Activated CD4-positive, alpha-beta memory T cell treated with anti-CD3 and anti-CD28 coated beads for 36 hours (primary cell): ENCODE results near the gene PDE6D. TPM values are rescaled to one million over a fixed set of nuclear protein-coding genes. Genes with fewer than 3 reads are reported as not detected.

Experiments used
- CTCF ChIA-PET: fragments of 350-600 bp; sonication (Branson Sonifier 250); formaldehyde crosslinking; loops from one replicate; lab custom pipeline; 2021; ENCODE audit warnings: antibody characterized with exemption, inconsistent platforms; lab: Charles Lee
- POLR2A ChIA-PET: fragments of 350-600 bp; sonication (Branson Sonifier 250); formaldehyde crosslinking; loops from one replicate; lab custom pipeline; 2021; ENCODE audit warnings: antibody characterized with exemption; lab: Charles Lee
- DNase-seq: peaks from one replicate; pipeline ENCODE4 v3.0.0-alpha.2; 2020
- H3K27ac Mint-ChIP-seq: one replicate; pipeline ENCODE4 v1.8.0; 2021; ENCODE audit warnings: mixed read lengths
- H3K27me3 Mint-ChIP-seq: one replicate; pipeline ENCODE4 v1.8.0; 2021; ENCODE audit warnings: mixed read lengths
- H3K36me3 Mint-ChIP-seq: one replicate; pipeline ENCODE4 v1.8.0; 2021; ENCODE audit warnings: mixed read lengths
- H3K4me1 Mint-ChIP-seq: one replicate; pipeline ENCODE4 v1.8.0; 2021; ENCODE audit warnings: low read depth, mixed read lengths
- H3K4me3 Mint-ChIP-seq: one replicate; pipeline ENCODE4 v1.8.0; 2021; ENCODE audit warnings: mild to moderate bottlenecking, mixed read lengths
- H3K9me3 Mint-ChIP-seq: one replicate; pipeline ENCODE4 v1.8.0; 2021; ENCODE audit warnings: mixed read lengths
- intact Hi-C: fragments of 100-400 bp; cut with micrococcal nuclease; formaldehyde crosslinking; loops from one replicate; pipeline ENCODE4 v1.15.1; 2023
- total RNA-seq, 2 experiments: library from RNA; stranded (reverse); gene quantifications; one replicate each; pipeline ENCODE4 v1.2.3, GENCODE V29; 2021

The PDE6D gene
- total RNA-seq, 2 experiments from 2014 or later, result 29.5 to 31.1 TPM

DNA sequence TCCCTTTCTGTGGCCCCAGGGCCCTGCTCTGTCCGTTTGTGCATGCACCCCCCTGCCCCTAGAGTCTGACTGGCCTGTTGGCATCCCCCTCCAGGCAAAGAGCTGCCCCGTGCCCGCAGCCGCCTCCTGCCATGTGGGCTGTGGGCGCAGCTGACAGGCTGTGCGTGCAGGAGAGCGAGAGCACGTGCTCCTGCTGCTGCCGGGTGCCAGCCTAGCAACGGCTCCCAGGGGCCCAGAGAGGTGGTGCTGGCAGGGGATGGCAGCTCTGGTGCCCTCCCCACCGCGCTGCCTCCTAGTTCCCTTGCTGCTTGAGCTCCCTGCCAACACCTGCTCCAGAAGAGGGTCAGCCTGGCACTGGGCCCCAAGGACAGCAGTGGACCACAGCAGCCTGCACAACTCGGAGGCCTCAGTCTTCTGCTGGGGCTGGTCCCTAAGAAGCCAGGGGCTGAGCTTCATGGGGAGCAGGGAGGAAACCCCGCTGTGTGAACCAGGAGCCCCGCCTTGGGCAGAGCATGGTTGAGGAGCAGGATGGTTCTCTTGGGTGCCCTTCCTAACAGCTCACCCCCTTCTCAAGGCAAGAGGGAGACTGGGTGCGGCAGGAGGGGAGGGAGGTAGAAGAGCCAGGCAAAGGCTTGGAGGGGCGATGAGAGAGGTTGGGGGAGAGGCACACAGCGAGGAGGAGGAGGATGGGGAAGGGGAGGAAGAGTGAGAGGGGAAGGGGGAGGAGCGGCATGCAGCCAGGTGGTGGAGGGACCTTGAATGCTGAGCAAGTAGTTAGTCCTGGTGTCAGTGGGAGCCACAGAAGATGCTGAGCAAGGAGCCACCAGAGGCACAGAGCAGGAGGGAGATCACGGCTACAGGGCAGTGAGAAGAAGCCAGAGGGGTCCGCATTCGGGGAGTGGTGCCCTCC is 96.5 kb downstream of the PDE6D start:
- no peak for DNase-seq
- Mint-ChIP-seq H3K4me1 (peaks cover 4% of the 10 kb centered on the region), H3K27ac (no peak overlapping the region), H3K4me3 (no peak overlapping the region), H3K36me3 (no peaks in the 10 kb centered on the region), H3K9me3 (no peaks in the 10 kb centered on the region), H3K27me3 (peaks cover 19% of the 10 kb centered on the region)
- ChIA-PET POLR2A (interaction anchor here (0.7 kb wide), 1 partner anchor 23 kb away, joined by 4 read pairs; the partner anchor contains the start of gene PTMA), CTCF (interaction anchor here (0.5 to 21.7 kb wide), 5 partner anchors 9 to 167 kb away, joined by 3 to 578 read pairs (median 7); no protein-coding TSS in a partner anchor)
- intact Hi-C loops, result no loop called here

DNA sequence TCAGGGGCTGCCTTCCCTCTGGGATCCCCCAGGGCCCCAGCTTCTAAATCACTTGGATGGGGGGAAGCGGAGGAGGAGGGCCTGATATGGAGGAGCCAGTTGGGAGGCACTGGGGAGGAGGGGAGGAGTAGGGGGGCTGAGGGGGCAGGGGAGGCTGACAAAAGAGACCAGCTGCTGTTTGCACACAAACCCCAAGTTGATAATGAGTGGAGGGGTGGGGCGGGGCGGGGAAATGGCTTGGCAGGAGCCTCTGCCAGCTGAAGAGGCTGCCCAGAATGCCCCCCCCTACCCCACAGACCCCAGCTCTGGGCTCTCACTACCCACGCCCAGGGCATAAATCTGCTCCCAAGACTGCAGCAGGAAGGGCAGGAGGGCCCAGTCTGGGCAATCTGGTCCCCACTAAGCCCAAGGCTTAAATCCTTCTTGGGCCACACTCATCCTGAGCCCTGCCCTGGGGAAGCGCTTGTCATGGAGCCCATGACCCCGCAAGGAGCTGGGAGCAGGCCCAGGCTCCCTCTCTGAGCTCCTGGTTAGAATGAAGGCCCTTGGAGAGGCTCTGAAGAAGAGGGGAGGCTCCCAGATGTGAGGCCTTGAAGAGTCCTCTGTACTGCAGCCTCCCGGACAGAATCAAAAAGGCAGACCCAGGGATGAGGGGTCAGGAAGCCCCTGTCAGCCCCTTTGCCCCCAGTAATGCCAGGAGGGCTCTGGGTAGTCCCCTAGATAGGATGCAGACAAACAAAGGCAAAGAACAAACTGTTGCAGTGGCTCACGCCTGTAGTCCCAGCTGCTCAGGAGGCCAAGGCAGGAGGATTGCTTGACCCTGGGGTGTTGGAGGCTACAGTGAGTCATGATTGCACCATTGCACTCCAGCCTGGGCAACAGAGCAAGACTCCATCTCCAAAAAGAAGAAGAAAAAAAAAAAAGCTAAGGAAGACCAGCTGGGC is 97.5 kb downstream of the PDE6D start:
- no peaks in the 10 kb centered on the region for H3K36me3 Mint-ChIP-seq
- ChIA-PET POLR2A (interaction anchor here (0.7 kb wide), 1 partner anchor 24 kb away, joined by 4 read pairs; the partner anchor contains the start of gene PTMA), CTCF (interaction anchor here (1.9 to 21.7 kb wide), 3 partner anchors 8 to 33 kb away, joined by 7 to 578 read pairs (median 18); no protein-coding TSS in a partner anchor)
- intact Hi-C loops, result no loop called here
- H3K27me3 Mint-ChIP-seq, result peaks cover 19% of the 10 kb centered on the region
- H3K4me3 Mint-ChIP-seq, result no peak overlapping the region
- DNase-seq, result no peak
- peaks cover 4% of the 10 kb centered on the region for H3K4me1 Mint-ChIP-seq
- H3K27ac Mint-ChIP-seq, result no peak overlapping the region
- no peaks in the 10 kb centered on the region for H3K9me3 Mint-ChIP-seq

DNA sequence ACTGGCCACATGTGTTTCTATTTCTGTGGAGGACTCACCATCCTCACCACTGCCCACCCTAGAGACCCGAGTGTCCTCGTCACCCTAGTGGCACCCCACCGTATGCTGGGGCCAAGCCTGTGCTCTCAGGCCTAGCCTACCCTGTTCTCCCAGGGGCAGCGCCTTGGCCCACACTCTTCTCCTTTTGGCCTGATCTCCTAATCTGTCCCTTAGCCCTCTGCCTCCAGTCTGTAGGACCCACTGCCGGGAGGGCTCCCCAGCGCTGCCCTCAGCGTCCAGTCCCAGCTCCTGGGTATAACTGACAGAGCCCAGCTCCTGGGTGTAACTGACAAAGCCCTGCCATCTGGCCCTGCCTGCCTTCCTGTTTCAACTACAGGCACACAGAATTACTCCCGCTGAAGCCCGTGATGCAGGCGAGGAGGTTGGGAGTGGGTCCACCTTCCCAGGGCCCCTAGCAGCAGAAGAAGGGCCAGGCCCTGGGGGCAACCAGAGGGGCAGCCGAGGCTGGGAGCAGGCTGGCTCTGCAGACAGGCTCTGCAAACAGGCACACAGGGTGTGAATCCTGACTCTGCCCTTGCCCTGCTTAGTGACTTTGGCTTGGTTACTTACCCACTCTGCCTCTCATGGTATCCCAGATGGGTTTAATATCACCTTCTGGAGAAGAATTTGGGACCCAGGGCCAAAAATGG is 98.3 kb downstream of the PDE6D start:
- no peak overlapping the region for H3K27ac Mint-ChIP-seq
- intact Hi-C loops, result no loop called here
- ChIA-PET CTCF (interaction anchor here (0.7 to 21.7 kb wide), 2 partner anchors 34 to 49 kb away, joined by 3 to 578 read pairs; no protein-coding TSS in a partner anchor), POLR2A (no interaction called here)
- no peak overlapping the region for H3K4me3 Mint-ChIP-seq
- H3K9me3 Mint-ChIP-seq, result no peaks in the 10 kb centered on the region
- no peak for DNase-seq
- H3K4me1 Mint-ChIP-seq, result peaks cover 5% of the 10 kb centered on the region
- no peaks in the 10 kb centered on the region for H3K36me3 Mint-ChIP-seq
- H3K27me3 Mint-ChIP-seq, result peaks cover 19% of the 10 kb centered on the region

Other genes with a start within 250 kb of the PDE6D start
- not detected for gene TEX44, start 188.4 kb downstream of the PDE6D start, total RNA-seq
- 1,000 to 10,000 TPM; 1,763 to 1,778 TPM for gene PTMA, start 72.8 kb downstream of the PDE6D start, total RNA-seq
- gene COPS7B, start 5.2 kb upstream of the PDE6D start, total RNA-seq, result 10 to 100 TPM; 47.1 to 50.6 TPM
- under 1 TPM in 1 of 2 experiments, not detected in 1; 0.22 TPM for gene NPPC, start 145.1 kb upstream of the PDE6D start, total RNA-seq
- gene DIS3L2, start 180.4 kb upstream of the PDE6D start, total RNA-seq, result 10 to 100 TPM; 20.5 to 25.7 TPM